ENCODE measurements around the gene ARL5A. TPM values are rescaled to one million over a fixed set of nuclear protein-coding genes. Genes with fewer than 3 reads are reported as not detected.
"Not testable (repeated sequence)": the region's sequence is repeated elsewhere in the genome, so short reads cannot be mapped to it uniquely, and the experiment has no call there.

Gene ARL5A
- polyA plus RNA-seq (2013, experiment 1 of 2) = 38.0 TPM
- polyA plus RNA-seq (2013, experiment 2 of 2) = 32.4 TPM

GRCh38 chr2:151828143-151828889, at the start of gene ARL5A:
Gene ARL5A (minus strand): TSS chr2:151828421. CDS start chr2:151828176, 245 bp downstream.
- no peaks in the 10 kb centered on the region for H3K9me3 ChIP-seq (ENCODE audit: control insufficient read depth, low read length)
- H3K27ac ChIP-seq (ENCODE audit: low read depth, low read length, severe bottlenecking) = peak within 1 kb of the TSS; percentile 88
- WGBS, 2 experiments (ENCODE audit: insufficient coverage in 2 of 2) = 0 to 1% methylated on average over 29 to 46 of the region's 64 CpGs
- peak within 1 kb of the TSS; percentile 94 for H3K4me3 ChIP-seq (ENCODE audit: extremely low read depth, insufficient read depth, low read length, poor library complexity, severe bottlenecking)
- H3K4me1 ChIP-seq (ENCODE audit: control insufficient read depth, insufficient read depth, low read length, poor library complexity, severe bottlenecking) = peaks cover 19% of the 10 kb centered on the region
- H3K36me3 ChIP-seq (ENCODE audit: control insufficient read depth, insufficient read depth, low read length) = no peaks in the 10 kb centered on the region

- H3K4me3 ChIP-seq (ENCODE audit: extremely low read depth, insufficient read depth, low read length, poor library complexity, severe bottlenecking); H3K36me3 ChIP-seq (ENCODE audit: control insufficient read depth, insufficient read depth, low read length); H3K27ac ChIP-seq (ENCODE audit: low read depth, low read length, severe bottlenecking); H3K9me3 ChIP-seq (ENCODE audit: control insufficient read depth, low read length): not testable (repeated sequence)
- 70 to 75% methylated on average over 2 to 4 of the region's 34 CpGs for WGBS, 2 experiments (ENCODE audit: insufficient coverage in 2 of 2)
- peaks cover 17% of the 10 kb centered on the region for H3K4me1 ChIP-seq (ENCODE audit: control insufficient read depth, insufficient read depth, low read length, poor library complexity, severe bottlenecking)
Measured at GRCh38 chr2:151875631-151876030, 47.4 kb upstream of the ARL5A start.

DNA sequence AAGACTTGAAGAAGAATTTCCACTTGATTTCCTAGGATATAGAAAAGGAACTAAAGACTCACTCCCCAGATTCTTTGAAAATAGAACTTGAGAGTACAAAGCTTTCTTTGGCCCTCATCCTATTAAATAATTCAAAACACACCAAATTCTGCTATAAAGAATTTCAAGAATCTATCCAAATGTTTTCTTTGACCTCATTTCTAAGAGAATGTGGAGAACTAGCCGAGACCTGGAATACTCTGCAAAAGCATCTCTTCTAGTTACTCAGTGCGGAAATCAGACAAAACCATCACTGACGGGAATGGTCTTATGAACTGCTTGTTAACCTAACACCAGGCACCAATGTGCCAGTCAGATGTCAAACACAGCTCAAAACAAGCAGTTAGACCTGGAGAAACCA, 44.2 kb upstream of the ARL5A start:
- H3K4me3 ChIP-seq (ENCODE audit: extremely low read depth, insufficient read depth, low read length, poor library complexity, severe bottlenecking) = no peak overlapping the region
- no peaks in the 10 kb centered on the region for H3K36me3 ChIP-seq (ENCODE audit: control insufficient read depth, insufficient read depth, low read length)
- no peaks in the 10 kb centered on the region for H3K4me1 ChIP-seq (ENCODE audit: control insufficient read depth, insufficient read depth, low read length, poor library complexity, severe bottlenecking)
- H3K9me3 ChIP-seq (ENCODE audit: control insufficient read depth, low read length) = peaks cover 5% of the 10 kb centered on the region
- H3K27ac ChIP-seq (ENCODE audit: low read depth, low read length, severe bottlenecking) = no peak overlapping the region
- WGBS, 2 experiments (ENCODE audit: insufficient coverage in 2 of 2) = 90 to 93% methylated on average over 3 of the region's 3 CpGs

GRCh38 chr2:151869291-151869690, 41.1 kb upstream of the ARL5A start:
- Histone ChIP-seq H3K36me3 (ENCODE audit: control insufficient read depth, insufficient read depth, low read length) (no peaks in the 10 kb centered on the region), H3K27ac (ENCODE audit: low read depth, low read length, severe bottlenecking) (no peak overlapping the region), H3K4me1 (ENCODE audit: control insufficient read depth, insufficient read depth, low read length, poor library complexity, severe bottlenecking) (no peaks in the 10 kb centered on the region), H3K4me3 (ENCODE audit: extremely low read depth, insufficient read depth, low read length, poor library complexity, severe bottlenecking) (no peak overlapping the region), H3K9me3 (ENCODE audit: control insufficient read depth, low read length) (no peaks in the 10 kb centered on the region)
- 20 to 90% methylated on average over 1 to 4 of the region's 5 CpGs for whole genome bisulfite sequencing, 2 experiments (ENCODE audit: insufficient coverage in 2 of 2)

GRCh38 chr2:151862700-151863099, 34.5 kb upstream of the ARL5A start:
- Histone ChIP-seq H3K27ac (ENCODE audit: low read depth, low read length, severe bottlenecking) (no peak overlapping the region), H3K4me3 (ENCODE audit: extremely low read depth, insufficient read depth, low read length, poor library complexity, severe bottlenecking) (no peak overlapping the region)
- 75 to 93% methylated on average over 1 to 2 of the region's 5 CpGs for WGBS, 2 experiments (ENCODE audit: insufficient coverage in 2 of 2)

DNA sequence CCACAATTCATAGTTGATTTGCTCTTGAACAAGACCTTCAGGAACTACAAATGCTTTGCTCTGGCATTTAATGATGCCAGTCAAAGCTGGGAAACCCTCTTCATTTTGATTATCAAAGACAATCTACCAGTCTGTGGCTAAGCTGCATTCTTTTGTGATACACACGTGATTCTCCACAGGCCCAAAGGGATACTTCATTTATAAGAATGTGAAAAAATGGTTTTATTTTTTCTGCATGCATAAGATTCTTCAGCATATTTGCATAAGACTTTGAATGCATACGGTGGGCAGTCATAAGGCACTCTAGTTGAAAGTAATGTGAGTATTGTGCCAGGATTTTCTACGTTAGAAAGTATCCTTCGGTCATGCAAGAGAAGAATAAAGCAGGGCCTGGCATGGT, 33.0 kb upstream of the ARL5A start:
- 91 to 96% methylated on average over 3 of the region's 4 CpGs for WGBS, 2 experiments (ENCODE audit: insufficient coverage in 2 of 2)
- no peaks in the 10 kb centered on the region for H3K36me3 ChIP-seq (ENCODE audit: control insufficient read depth, insufficient read depth, low read length)
- H3K9me3 ChIP-seq (ENCODE audit: control insufficient read depth, low read length) = no peaks in the 10 kb centered on the region
- H3K4me1 ChIP-seq (ENCODE audit: control insufficient read depth, insufficient read depth, low read length, poor library complexity, severe bottlenecking) = no peaks in the 10 kb centered on the region
- no peak overlapping the region for H3K27ac ChIP-seq (ENCODE audit: low read depth, low read length, severe bottlenecking)
- H3K4me3 ChIP-seq (ENCODE audit: extremely low read depth, insufficient read depth, low read length, poor library complexity, severe bottlenecking) = no peak overlapping the region

More at GRCh38 chr2:151862700-151863099, 34.5 kb upstream of the ARL5A start:
- no peaks in the 10 kb centered on the region for H3K36me3 ChIP-seq (ENCODE audit: control insufficient read depth, insufficient read depth, low read length)
- no peaks in the 10 kb centered on the region for H3K9me3 ChIP-seq (ENCODE audit: control insufficient read depth, low read length)
- H3K4me1 ChIP-seq (ENCODE audit: control insufficient read depth, insufficient read depth, low read length, poor library complexity, severe bottlenecking) = no peaks in the 10 kb centered on the region

- no peaks in the 10 kb centered on the region for H3K4me1 ChIP-seq (ENCODE audit: control insufficient read depth, insufficient read depth, low read length, poor library complexity, severe bottlenecking)
- no peak overlapping the region for H3K4me3 ChIP-seq (ENCODE audit: extremely low read depth, insufficient read depth, low read length, poor library complexity, severe bottlenecking)
- H3K36me3 ChIP-seq (ENCODE audit: control insufficient read depth, insufficient read depth, low read length) = no peaks in the 10 kb centered on the region
- H3K9me3 ChIP-seq (ENCODE audit: control insufficient read depth, low read length) = no peaks in the 10 kb centered on the region
- WGBS, 2 experiments (ENCODE audit: insufficient coverage in 2 of 2) = 90 to 97% methylated on average over 5 of the region's 5 CpGs
- no peak overlapping the region for H3K27ac ChIP-seq (ENCODE audit: low read depth, low read length, severe bottlenecking)
Measured at GRCh38 chr2:151860613-151861146, 32.5 kb upstream of the ARL5A start.

- H3K4me3 ChIP-seq (ENCODE audit: extremely low read depth, insufficient read depth, low read length, poor library complexity, severe bottlenecking) = no peak overlapping the region
- H3K4me1 ChIP-seq (ENCODE audit: control insufficient read depth, insufficient read depth, low read length, poor library complexity, severe bottlenecking) = no peaks in the 10 kb centered on the region
- H3K27ac ChIP-seq (ENCODE audit: low read depth, low read length, severe bottlenecking) = no peak overlapping the region
- no peaks in the 10 kb centered on the region for H3K9me3 ChIP-seq (ENCODE audit: control insufficient read depth, low read length)
- H3K36me3 ChIP-seq (ENCODE audit: control insufficient read depth, insufficient read depth, low read length) = no peaks in the 10 kb centered on the region
- WGBS, 2 experiments (ENCODE audit: insufficient coverage in 2 of 2) = 76 to 86% methylated on average over 4 of the region's 4 CpGs
Measured at GRCh38 chr2:151860210-151860609, 32.0 kb upstream of the ARL5A start.

GRCh38 chr2:151857650-151858049, 29.4 kb upstream of the ARL5A start:
- no peak overlapping the region for H3K4me3 ChIP-seq (ENCODE audit: extremely low read depth, insufficient read depth, low read length, poor library complexity, severe bottlenecking)
- no peaks in the 10 kb centered on the region for H3K9me3 ChIP-seq (ENCODE audit: control insufficient read depth, low read length)
- H3K36me3 ChIP-seq (ENCODE audit: control insufficient read depth, insufficient read depth, low read length) = no peaks in the 10 kb centered on the region
- H3K27ac ChIP-seq (ENCODE audit: low read depth, low read length, severe bottlenecking) = no peak overlapping the region
- H3K4me1 ChIP-seq (ENCODE audit: control insufficient read depth, insufficient read depth, low read length, poor library complexity, severe bottlenecking) = no peaks in the 10 kb centered on the region

- H3K36me3 ChIP-seq (ENCODE audit: control insufficient read depth, insufficient read depth, low read length) = no peaks in the 10 kb centered on the region
- no peaks in the 10 kb centered on the region for H3K9me3 ChIP-seq (ENCODE audit: control insufficient read depth, low read length)
- H3K4me3 ChIP-seq (ENCODE audit: extremely low read depth, insufficient read depth, low read length, poor library complexity, severe bottlenecking) = no peak overlapping the region
- no CpG with 5 or more reads among the region's 3 CpGs for WGBS, 2 experiments (ENCODE audit: insufficient coverage in 2 of 2)
- no peaks in the 10 kb centered on the region for H3K4me1 ChIP-seq (ENCODE audit: control insufficient read depth, insufficient read depth, low read length, poor library complexity, severe bottlenecking)
- no peak overlapping the region for H3K27ac ChIP-seq (ENCODE audit: low read depth, low read length, severe bottlenecking)
Measured at GRCh38 chr2:151855111-151855510, 26.9 kb upstream of the ARL5A start.

- 83 to 89% methylated on average over 1 to 2 of the region's 3 CpGs for WGBS, 2 experiments (ENCODE audit: insufficient coverage in 2 of 2)
- no peak overlapping the region for H3K27ac ChIP-seq (ENCODE audit: low read depth, low read length, severe bottlenecking)
- no peaks in the 10 kb centered on the region for H3K36me3 ChIP-seq (ENCODE audit: control insufficient read depth, insufficient read depth, low read length)
- H3K9me3 ChIP-seq (ENCODE audit: control insufficient read depth, low read length) = no peaks in the 10 kb centered on the region
- H3K4me1 ChIP-seq (ENCODE audit: control insufficient read depth, insufficient read depth, low read length, poor library complexity, severe bottlenecking) = no peaks in the 10 kb centered on the region
- no peak overlapping the region for H3K4me3 ChIP-seq (ENCODE audit: extremely low read depth, insufficient read depth, low read length, poor library complexity, severe bottlenecking)
Measured at GRCh38 chr2:151853070-151853758, 25.0 kb upstream of the ARL5A start.

Measured in mesodermal cell (in vitro differentiated cells).